ENCODE measurements around the gene PYDC1.
A peak's percentile ranks its signal among the peaks of the same experiment; 100 is the strongest.
"Not testable (repeated sequence)": the region's sequence is repeated elsewhere in the genome, so short reads cannot be mapped to it uniquely, and the experiment has no call there.

PYDC1 gene

GRCh38 chr16:31195861-31196260, 21.1 kb downstream of the PYDC1 start:
- not testable (repeated sequence) for DNase-seq (ENCODE audit: low spot score)

- DNase-seq (ENCODE audit: low spot score) = no peak
These were observed 22.0 kb downstream of the PYDC1 start for GRCh38 chr16:31194898-31195297.

GRCh38 chr16:31193874-31194273, 23.1 kb downstream of the PYDC1 start:
- DNase-seq (ENCODE audit: low spot score) = no peak

GRCh38 chr16:31192856-31193642, 23.9 kb downstream of the PYDC1 start:
- no peak for DNase-seq (ENCODE audit: low spot score)

GRCh38 chr16:31191697-31192428, 25.1 kb downstream of the PYDC1 start:
- DNase-seq (ENCODE audit: low spot score) = no peak

GRCh38 chr16:31190818-31191444, 26.0 kb downstream of the PYDC1 start:
- no peak for DNase-seq (ENCODE audit: low spot score)

- DNase-seq (ENCODE audit: low spot score) = no peak
These were observed 26.9 kb downstream of the PYDC1 start for GRCh38 chr16:31190061-31190460.

- DNase-seq (ENCODE audit: low spot score) = no peak
These were observed 27.5 kb downstream of the PYDC1 start for GRCh38 chr16:31189412-31189778.

GRCh38 chr16:31188450-31189411, 28.2 kb downstream of the PYDC1 start:
- DNase-seq (ENCODE audit: low spot score) = no peak

- no peak for DNase-seq (ENCODE audit: low spot score)
These were observed 29.1 kb downstream of the PYDC1 start for GRCh38 chr16:31187808-31188189.

GRCh38 chr16:31186930-31187807, 29.8 kb downstream of the PYDC1 start:
- DNase-seq (ENCODE audit: low spot score) = no peak

- no peak for DNase-seq (ENCODE audit: low spot score)
These were observed 30.8 kb downstream of the PYDC1 start for GRCh38 chr16:31186176-31186575.

- DNase-seq (ENCODE audit: low spot score) = no peak
These were observed 31.6 kb downstream of the PYDC1 start for GRCh38 chr16:31185339-31185738.

- DNase-seq (ENCODE audit: low spot score) = no peak
These were observed 32.0 kb downstream of the PYDC1 start for GRCh38 chr16:31184888-31185287.

- no peak for DNase-seq (ENCODE audit: low spot score)
These were observed 33.2 kb downstream of the PYDC1 start for GRCh38 chr16:31183432-31184428.

- DNase-seq (ENCODE audit: low spot score) = no peak
These were observed 34.5 kb downstream of the PYDC1 start for GRCh38 chr16:31182391-31182790.

GRCh38 chr16:31181102-31181830, 35.7 kb downstream of the PYDC1 start:
- DNase-seq (ENCODE audit: low spot score) = peak; percentile 59

GRCh38 chr16:31179747-31180459, 37.0 kb downstream of the PYDC1 start, which contains the start of gene FUS:
TSS of gene FUS (plus strand) at chr16:31180139. CDS start at chr16:31180215, 76 bp downstream.
- peak; percentile 98 for DNase-seq (ENCODE audit: low spot score)
